ENCODE data around the gene CMBL.

DNA sequence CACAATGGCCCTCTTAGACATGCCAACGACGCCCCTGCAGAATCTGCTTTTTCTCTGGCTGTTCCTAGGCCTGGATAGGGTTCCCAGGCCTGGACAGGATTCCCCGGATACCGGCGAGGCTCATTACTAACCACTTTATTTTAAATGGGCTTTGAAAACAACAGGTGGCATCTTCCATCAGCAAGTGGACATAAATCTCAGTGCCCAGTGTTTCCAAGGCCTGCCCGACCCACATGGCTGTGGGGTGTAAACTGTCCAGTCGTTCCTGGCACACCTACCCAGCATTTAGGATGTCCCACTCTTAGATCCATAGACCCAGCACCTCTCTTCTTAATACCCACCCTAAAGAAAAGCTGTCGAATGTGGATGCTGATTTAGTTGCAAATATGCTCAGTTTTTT, 896 bp downstream of the CMBL start:
- no peak for TF ChIP-seq CTCF (conservative IDR thresholded peaks at IDR 0.05; ENCODE audit: low read length)
- TF ChIP-seq EZH2phosphoT487 (IDR thresholded peaks at IDR 0.05; ENCODE audit: borderline replicate concordance) = no peak
